H9 (cell line): ENCODE data around the gene UTP25. TPM values are rescaled to one million over a fixed set of nuclear protein-coding genes. Genes with fewer than 3 reads are reported as not detected.

Source experiments
- DNase-seq: peaks from one replicate; pipeline ENCODE4 v3.0.0-alpha.2; 2017
- H2AFZ ChIP-seq: one replicate; pipeline ENCODE4 v1.6.1; 2013; ENCODE audit warnings: mild to moderate bottlenecking, low read length, control low read depth, moderate library complexity
- H2AK5ac ChIP-seq: 2 replicates; pipeline ENCODE4 v1.6.1; 2013; ENCODE audit warnings: low read length, control low read depth, mixed read lengths; ENCODE audit not compliant: insufficient read length
- H2BK120ac ChIP-seq: one replicate; pipeline ENCODE4 v1.6.1; 2013; ENCODE audit warnings: low read depth, mild to moderate bottlenecking, low read length, control low read depth, inconsistent platforms; ENCODE audit not compliant: poor library complexity, severe bottlenecking
- H2BK12ac ChIP-seq: 2 replicates; pipeline ENCODE4 v1.6.1; 2013; ENCODE audit warnings: low read length, control low read depth, mixed read lengths, low read depth; ENCODE audit not compliant: insufficient read length
- H2BK15ac ChIP-seq: 2 replicates; pipeline ENCODE4 v1.6.1; 2013; ENCODE audit warnings: low read depth, low read length, control low read depth
- H2BK20ac ChIP-seq: one replicate; pipeline ENCODE4 v1.6.1; 2013; ENCODE audit warnings: low read depth, mild to moderate bottlenecking, low read length, control low read depth, inconsistent platforms; ENCODE audit not compliant: poor library complexity, severe bottlenecking
- H2BK5ac ChIP-seq: 2 replicates; pipeline ENCODE4 v1.6.1; 2013; ENCODE audit warnings: low read length, control low read depth, mixed read lengths; ENCODE audit not compliant: insufficient read length
- H3K14ac ChIP-seq: 2 replicates; pipeline ENCODE4 v1.6.1; 2013; ENCODE audit warnings: low read length, control low read depth; ENCODE audit not compliant: insufficient read depth
- H3K18ac ChIP-seq: 2 replicates; pipeline ENCODE4 v1.6.1; 2013; ENCODE audit warnings: low read depth, mild to moderate bottlenecking, mixed read lengths, low read length, control low read depth; ENCODE audit not compliant: insufficient read length
- H3K23ac ChIP-seq: 2 replicates; pipeline ENCODE4 v1.6.1; 2013; ENCODE audit warnings: low read length, control low read depth, mixed read lengths, low read depth; ENCODE audit not compliant: insufficient read length
- H3K23me2 ChIP-seq: 2 replicates; pipeline ENCODE4 v1.6.1; 2013; ENCODE audit warnings: low read depth, mild to moderate bottlenecking, mixed read lengths, low read length, control low read depth; ENCODE audit not compliant: insufficient read length, poor library complexity, severe bottlenecking
- H3K27ac ChIP-seq: 2 replicates; pipeline ENCODE4 v1.5.1; 2013; ENCODE audit warnings: low read length, control low read depth, mixed read lengths, low read depth; ENCODE audit not compliant: insufficient read length
- H3K27me3 ChIP-seq: 2 replicates; pipeline ENCODE4 v1.6.1; 2013; ENCODE audit warnings: low read length, control low read depth, inconsistent platforms; ENCODE audit not compliant: insufficient read depth
- H3K4ac ChIP-seq: 2 replicates; pipeline ENCODE4 v1.6.1; 2013; ENCODE audit warnings: low read depth, mild to moderate bottlenecking, control low read depth, inconsistent platforms, low read length, moderate library complexity
- H3K4me1 ChIP-seq: 2 replicates; pipeline ENCODE4 v1.6.1; 2013; ENCODE audit warnings: low read length, control low read depth, inconsistent platforms; ENCODE audit not compliant: insufficient read depth
- H3K4me2 ChIP-seq: 2 replicates; pipeline ENCODE4 v1.6.1; 2013; ENCODE audit warnings: low read length, control low read depth, mixed read lengths; ENCODE audit not compliant: insufficient read length, insufficient read depth
- H3K56ac ChIP-seq: 2 replicates; pipeline ENCODE4 v1.6.1; 2013; ENCODE audit warnings: low read depth, mild to moderate bottlenecking, mixed read lengths, low read length, control low read depth; ENCODE audit not compliant: insufficient read length
- H3K79me1 ChIP-seq: 2 replicates; pipeline ENCODE4 v1.6.1; 2013; ENCODE audit warnings: low read depth, mild to moderate bottlenecking, moderate library complexity, low read length, control low read depth, inconsistent platforms; ENCODE audit not compliant: insufficient read depth, poor library complexity, severe bottlenecking
- H3K79me2 ChIP-seq: 2 replicates; pipeline ENCODE4 v1.6.1; 2013; ENCODE audit warnings: low read length, control low read depth, inconsistent platforms; ENCODE audit not compliant: insufficient read depth
- H3K9ac ChIP-seq: 2 replicates; pipeline ENCODE4 v1.6.1; 2013; ENCODE audit warnings: low read length, control low read depth, mixed read lengths; ENCODE audit not compliant: insufficient read length; ENCODE audit errors: extremely low read depth
- H3K9me3 ChIP-seq: one replicate; pipeline ENCODE4 v1.6.1; 2013; ENCODE audit warnings: low read depth, low read length, inconsistent platforms; ENCODE audit not compliant: control insufficient read depth
- H3T11ph ChIP-seq: one replicate; pipeline ENCODE4 v1.6.1; 2013; ENCODE audit warnings: mild to moderate bottlenecking, low read length, control low read depth, inconsistent platforms
- H4K20me1 ChIP-seq: one replicate; pipeline ENCODE4 v1.6.1; 2013; ENCODE audit not compliant: control insufficient read depth, insufficient read length, insufficient read depth
- H4K5ac ChIP-seq: 2 replicates; pipeline ENCODE4 v1.6.1; 2013; ENCODE audit warnings: low read depth, mild to moderate bottlenecking, mixed read lengths, low read length, control low read depth; ENCODE audit not compliant: insufficient read length
- H4K8ac ChIP-seq: replicated peaks from 2 replicates; pipeline ENCODE4 v1.6.1; 2013; ENCODE audit warnings: low read length, control low read depth, mixed read lengths, low read depth; ENCODE audit not compliant: insufficient read length
- H4K91ac ChIP-seq: 2 replicates; pipeline ENCODE4 v1.6.1; 2013; ENCODE audit warnings: low read depth, mild to moderate bottlenecking, moderate library complexity, mixed read lengths, low read length, control low read depth; ENCODE audit not compliant: insufficient read length
- H3K27ac Mint-ChIP-seq, 3 experiments: 2 replicates in 2 of 3; 3 replicates in 1 of 3; pipeline ENCODE4 v1.8.0; 2020 to 2021; ENCODE audit warnings: mixed read lengths in 3 of 3, mild to moderate bottlenecking in 1 of 3, moderate library complexity in 1 of 3
- H3K27me3 Mint-ChIP-seq: 2 replicates; pipeline ENCODE4 v1.8.0; 2021; ENCODE audit warnings: low read depth, mild to moderate bottlenecking, moderate library complexity, mixed read lengths
- H3K36me3 Mint-ChIP-seq, 3 experiments: 2 replicates in 2 of 3; 3 replicates in 1 of 3; pipeline ENCODE4 v1.8.0; 2020 to 2021; ENCODE audit warnings: low read depth in 3 of 3, mixed read lengths in 3 of 3; ENCODE audit not compliant: insufficient read depth in 1 of 3
- H3K4me1 Mint-ChIP-seq, 2 experiments: 2 replicates each; pipeline ENCODE4 v1.8.0; 2020; ENCODE audit warnings: mixed read lengths in 2 of 2
- H3K4me3 Mint-ChIP-seq, 2 experiments: 2 replicates in 1 of 2; 3 replicates in 1 of 2; pipeline ENCODE4 v1.8.0; 2020 to 2021; ENCODE audit warnings: mild to moderate bottlenecking in 2 of 2, mixed read lengths in 2 of 2, moderate library complexity in 1 of 2
- H3K9me3 Mint-ChIP-seq, 2 experiments: 2 replicates in 1 of 2; 3 replicates in 1 of 2; pipeline ENCODE4 v1.8.0; 2020; ENCODE audit warnings: mild to moderate bottlenecking in 2 of 2, mixed read lengths in 2 of 2, moderate library complexity in 1 of 2
- CTCF ChIP-seq: fragments of 200-600 bp; sonication (generic); conservative IDR thresholded peaks from 3 replicates; pipeline ENCODE4 v1.8.0; 2021; ENCODE audit warnings: antibody characterized with exemption, mild to moderate bottlenecking
- WGBS: extraction: QIAGEN DNeasy Blood & Tissue Kit; methylation state at CpG from one replicate; pipeline ENCODE4 v1.1.7; 2013; ENCODE audit warnings: missing lambda C conversion rate, low lambda C conversion rate, mixed read lengths; ENCODE audit not compliant: insufficient read length; ENCODE audit errors: extremely low coverage; 5-methylcytosine and 5-hydroxymethylcytosine counted together
- total RNA-seq: library from RNA; stranded (reverse); gene quantifications from 2 replicates; pipeline ENCODE4 v1.2.1, GENCODE V29; 2021

UTP25 gene
- total RNA-seq, 1 experiment from 2014 or later, result 12.9 TPM

- H2BK5ac ChIP-seq, result no peak overlapping the region
- H3K27ac Mint-ChIP-seq, result no peak overlapping the region
Observed at GRCh38 chr1:209893751-209894150, 66.0 kb downstream of the UTP25 start.

More at GRCh38 chr1:209893751-209894150, 66.0 kb downstream of the UTP25 start:
- Histone ChIP-seq H2BK120ac (no peak overlapping the region), H3K4me2 (no peak overlapping the region), H4K8ac (no peak overlapping the region), H2AFZ (no peak overlapping the region), H3K79me1 (no peaks in the 10 kb centered on the region), H3K9ac (no peak overlapping the region), H3T11ph (no peak overlapping the region), H3K4ac (no peak overlapping the region), H3K18ac (no peak overlapping the region), H3K27ac (no peak overlapping the region), H3K79me2 (no peaks in the 10 kb centered on the region), H2AK5ac (no peak overlapping the region), H3K27me3 (no peaks in the 10 kb centered on the region), H2BK12ac (no peak overlapping the region), H4K20me1 (no peaks in the 10 kb centered on the region), H3K9me3 (no peaks in the 10 kb centered on the region), H2BK15ac (no peak overlapping the region), H3K14ac (no peak overlapping the region), H3K23me2 (no peaks in the 10 kb centered on the region), H4K91ac (no peak overlapping the region), H3K56ac (no peak overlapping the region), H3K23ac (no peak overlapping the region), H3K4me1 (no peaks in the 10 kb centered on the region), H2BK20ac (no peak overlapping the region), H4K5ac (no peak overlapping the region)
- no peak for TF ChIP-seq CTCF
- no peaks in the 10 kb centered on the region for H3K4me1 Mint-ChIP-seq
- no peaks in the 10 kb centered on the region; a peak in 1 of 5 replicates for H3K9me3 Mint-ChIP-seq
- whole genome bisulfite sequencing, result no CpG with 5 or more reads among the region's 6 CpGs
- H3K4me3 Mint-ChIP-seq, result no peak overlapping the region
- no peak for DNase-seq
- no peaks in the 10 kb centered on the region for H3K27me3 Mint-ChIP-seq
- H3K36me3 Mint-ChIP-seq, result no peaks in the 10 kb centered on the region; a peak in 1 of 7 replicates
